SK-N-SH (cell line): ENCODE data around the gene NEK9. TPM values are rescaled to one million over a fixed set of nuclear protein-coding genes. Genes with fewer than 3 reads are reported as not detected.
A peak's percentile ranks its signal among the peaks of the same experiment; 100 is the strongest.

Experiments
- CTCF ChIA-PET: fragments of 300-600, 350-600 bp; formaldehyde crosslinking; extraction: SDS; loops from one replicate; lab custom pipeline; 2021; lab: Yijun Ruan, JAX
- POLR2A ChIA-PET: fragments of 350-600 bp; sonication (Branson Sonifier 250); formaldehyde crosslinking; extraction: SDS; loops from one replicate; lab custom pipeline; 2020; ENCODE audit warnings: antibody characterized with exemption, inconsistent platforms; lab: Yijun Ruan, JAX
- DNase-seq: peaks from one replicate; pipeline ENCODE4 v3.0.0; 2012
- H2AFZ ChIP-seq: fragments of 200-600 bp; sonication (generic); 2 replicates; pipeline ENCODE4 v1.8.1; 2016; ENCODE audit warnings: antibody characterized with exemption, mild to moderate bottlenecking, low read depth
- H3F3A ChIP-seq: fragments of 200-600 bp; sonication (generic); replicated peaks from 2 replicates; pipeline ENCODE3; 2016; ENCODE audit warnings: antibody characterized with exemption, mild to moderate bottlenecking; ENCODE audit not compliant: insufficient read depth
- H3K27ac ChIP-seq, 2 experiments: fragments of 200-500 bp in 1 of 2; fragments of 200-600 bp in 1 of 2; sonication (Bioruptor generic) in 1 of 2; sonication (generic), shearing (Covaris generic) in 1 of 2; 2 replicates each; pipeline versions ENCODE4 v1.5.1 to v1.6.1; 2014 to 2016; ENCODE audit warnings: low read depth in 2 of 2, inconsistent platforms in 1 of 2, low read length in 1 of 2, mild to moderate bottlenecking in 1 of 2, mixed read lengths in 1 of 2
- H3K27me3 ChIP-seq: fragments of 200-600 bp; sonication (generic), shearing (Covaris generic); 2 replicates; pipeline ENCODE4 v1.6.1; 2016; ENCODE audit warnings: mixed run types; ENCODE audit not compliant: insufficient read depth
- H3K36me3 ChIP-seq, 2 experiments: fragments of 200-500 bp in 1 of 2; fragments of 200-600 bp in 1 of 2; sonication (Bioruptor generic) in 1 of 2; sonication (generic) in 1 of 2; replicated peaks in 1 of 2; 2 replicates each; pipeline versions ENCODE3 to v1.5.1; 2014 to 2016; ENCODE audit warnings: low read length in 1 of 2, mild to moderate bottlenecking in 1 of 2; ENCODE audit not compliant: insufficient read depth in 2 of 2, control insufficient read depth in 1 of 2
- H3K4me1 ChIP-seq, 2 experiments: fragments of 200-500 bp in 1 of 2; fragments of 200-600 bp in 1 of 2; sonication (Bioruptor generic) in 1 of 2; sonication (generic), shearing (Covaris generic) in 1 of 2; 2 replicates each; pipeline versions ENCODE4 v1.5.1 to v1.6.1; 2014 to 2016; ENCODE audit warnings: low read depth in 1 of 2, low read length in 1 of 2, mixed run types in 1 of 2; ENCODE audit not compliant: insufficient read depth in 2 of 2, control insufficient read depth in 1 of 2
- H3K4me2 ChIP-seq: fragments of 200-600 bp; sonication (generic), shearing (Covaris generic); 2 replicates; pipeline ENCODE4 v1.6.1; 2017; ENCODE audit warnings: mixed run types
- H3K4me3 ChIP-seq, 2 experiments: fragments of 200-500 bp in 1 of 2; fragments of 200-600 bp in 1 of 2; sonication (Bioruptor generic) in 1 of 2; sonication (generic), shearing (Covaris generic) in 1 of 2; 2 replicates each; pipeline versions ENCODE4 v1.5.1 to v1.8.1; 2014 to 2016; ENCODE audit warnings: low read depth in 2 of 2, inconsistent platforms in 1 of 2, low read length in 1 of 2, mild to moderate bottlenecking in 1 of 2, mixed read lengths in 1 of 2, moderate library complexity in 1 of 2
- H3K79me2 ChIP-seq: fragments of 200-600 bp; sonication (generic); 2 replicates; pipeline ENCODE4 v1.8.1; 2017; ENCODE audit warnings: mild to moderate bottlenecking; ENCODE audit not compliant: insufficient read depth
- H3K9ac ChIP-seq: fragments of 200-600 bp; sonication (generic); 2 replicates; pipeline ENCODE4 v1.6.1; 2017; ENCODE audit warnings: mixed run types
- H3K9me2 ChIP-seq: fragments of 200-600 bp; sonication (generic); 2 replicates; pipeline ENCODE4 v1.6.1; 2017; ENCODE audit warnings: mixed run types
- H3K9me3 ChIP-seq: fragments of 200-600 bp; sonication (generic); 2 replicates; pipeline ENCODE4 v1.6.1; 2017; ENCODE audit warnings: mixed run types, mild to moderate bottlenecking, moderate library complexity
- H4K20me1 ChIP-seq: fragments of 200-600 bp; sonication (generic); 2 replicates; pipeline ENCODE4 v1.6.1; 2017; ENCODE audit warnings: mild to moderate bottlenecking, mixed run types; ENCODE audit not compliant: insufficient read depth
- EZH2phosphoT487 ChIP-seq: fragments of 200-600 bp; sonication (generic); IDR thresholded peaks from 2 replicates; pipeline ENCODE4 v1.6.1; 2017; ENCODE audit warnings: low read depth, mixed run types, mild to moderate bottlenecking, antibody characterized with exemption, moderate library complexity, borderline replicate concordance
- FOSL2 ChIP-seq: IDR thresholded peaks from 2 replicates; pipeline ENCODE4 v1.4.0; 2012; ENCODE audit warnings: low read depth, mild to moderate bottlenecking, moderate library complexity, borderline replicate concordance
- FOXJ3 ChIP-seq: sonication (generic); formaldehyde crosslinking; IDR thresholded peaks from 2 replicates; pipeline ENCODE4 v1.5.1; 2020; ENCODE audit warnings: mild to moderate bottlenecking, missing genetic modification reagents
- JUND ChIP-seq: IDR thresholded peaks from 2 replicates; pipeline ENCODE4 v1.4.0; 2012
- MXI1 ChIP-seq: IDR thresholded peaks from 2 replicates; pipeline ENCODE4 v1.6.1; 2012; ENCODE audit warnings: mild to moderate bottlenecking, low read depth, low read length, improper control_type of control experiment
- NFIC ChIP-seq: IDR thresholded peaks from 2 replicates; pipeline ENCODE4 v1.4.0; 2012; ENCODE audit warnings: borderline replicate concordance
- POLR2AphosphoS5 ChIP-seq: IDR thresholded peaks from 2 replicates; pipeline ENCODE4 v1.6.1; 2012; ENCODE audit warnings: low read depth, low read length
- RAD21 ChIP-seq: IDR thresholded peaks from 2 replicates; pipeline ENCODE4 v1.6.1; 2012; ENCODE audit warnings: mild to moderate bottlenecking, low read length
- SIN3A ChIP-seq: IDR thresholded peaks from 2 replicates; pipeline ENCODE4 v1.6.1; 2012; ENCODE audit warnings: low read depth, mild to moderate bottlenecking, low read length, moderate library complexity, borderline replicate concordance
- TCF12 ChIP-seq: IDR thresholded peaks from 2 replicates; pipeline ENCODE4 v1.4.0; 2012
- WGBS: methylation state at CpG from one replicate; pipeline ENCODE4 v1.1.6; 2017; ENCODE audit warnings: low lambda C conversion rate; 5-methylcytosine and 5-hydroxymethylcytosine counted together
- polyA plus RNA-seq, 3 experiments: library from polyadenylated mRNA; depleted of rRNA; stranded (reverse); fragments of >200 nt; gene quantifications; 2 replicates each; pipeline ENCODE4 v1.2.3, GENCODE V29; 2012
- TF ChIP-seq, protein P1 (sequence below): IDR thresholded peaks from 2 replicates; pipeline ENCODE4 v1.4.0; 2012; ENCODE audit warnings: low read depth, borderline replicate concordance
- TF ChIP-seq, protein P2 (sequence below): fragments of 200-600 bp; sonication (generic); IDR thresholded peaks from 2 replicates; pipeline ENCODE4 v1.6.1; 2017; ENCODE audit warnings: antibody characterized with exemption, mild to moderate bottlenecking, moderate library complexity
- TF ChIP-seq, protein P3 (sequence below): IDR thresholded peaks from 2 replicates; pipeline ENCODE4 v1.4.0; 2012; ENCODE audit warnings: low read depth, borderline replicate concordance
- TF ChIP-seq, protein P4 (sequence below): fragments of 150-350 bp; IDR thresholded peaks from 2 replicates; pipeline ENCODE4 v1.6.1; 2017; ENCODE audit warnings: antibody characterized with exemption, low read length, low read depth, borderline replicate concordance
- TF ChIP-seq, protein P5 (sequence below): fragments of 150-350 bp; IDR thresholded peaks from 2 replicates; pipeline ENCODE4 v1.6.1; 2016; ENCODE audit warnings: mild to moderate bottlenecking, low read depth, low read length

The NEK9 gene
- polyA plus RNA-seq, 1 of the 3 experiments (the other 2 are of a cell fraction): 48.1 TPM

DNA sequence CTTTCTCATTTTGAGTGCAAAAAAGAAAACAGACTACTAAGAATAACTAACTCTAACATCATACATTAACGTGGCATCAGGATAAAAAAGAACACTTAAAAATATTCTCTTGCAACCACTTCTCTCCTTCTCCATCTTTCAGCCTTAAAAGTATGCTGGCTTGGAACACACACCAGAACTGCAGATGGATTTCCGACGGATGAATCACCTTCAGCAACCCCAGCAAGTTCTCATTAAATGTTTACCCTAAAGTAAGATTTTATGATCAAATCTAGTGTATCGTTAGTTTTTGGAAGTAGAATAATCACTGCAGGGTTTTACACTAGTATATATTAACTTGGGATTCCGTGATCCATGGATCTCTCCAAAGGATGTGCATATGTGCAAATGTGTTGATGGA, 1.2 kb downstream of the NEK9 start:
- Histone ChIP-seq H3K27ac (peak overlapping the region; percentile 34 to 77; a peak in 3 of 4 replicates), H3K9me3 (no peaks in the 10 kb centered on the region), H3K27me3 (no peaks in the 10 kb centered on the region), H4K20me1 (no peaks in the 10 kb centered on the region), H3K4me1 (peaks cover 3 to 17% of the 10 kb centered on the region in 2 experiments; a peak in 3 of 4 replicates), H3K9me2 (no peaks in the 10 kb centered on the region), H3K9ac (peak overlapping the region; percentile 93; the same call in 1 of the 2 replicates), H3K79me2 (peaks cover 50% of the 10 kb centered on the region), H3K4me2 (peak overlapping the region; percentile 75), H2AFZ (no peak overlapping the region), H3F3A (peaks cover 37% of the 10 kb centered on the region), H3K4me3 (peak overlapping the region; percentile 70 to 85), H3K36me3 (peaks cover 8 to 11% of the 10 kb centered on the region in 2 experiments)
- peak; percentile 12 for DNase-seq
- TF ChIP-seq FOSL2: peak; percentile 73; the same call in 1 of the 2 replicates
- no peak for TF ChIP-seq FOXJ3 (CRISPR knock-in tag)
- TF ChIP-seq, protein P1, sequence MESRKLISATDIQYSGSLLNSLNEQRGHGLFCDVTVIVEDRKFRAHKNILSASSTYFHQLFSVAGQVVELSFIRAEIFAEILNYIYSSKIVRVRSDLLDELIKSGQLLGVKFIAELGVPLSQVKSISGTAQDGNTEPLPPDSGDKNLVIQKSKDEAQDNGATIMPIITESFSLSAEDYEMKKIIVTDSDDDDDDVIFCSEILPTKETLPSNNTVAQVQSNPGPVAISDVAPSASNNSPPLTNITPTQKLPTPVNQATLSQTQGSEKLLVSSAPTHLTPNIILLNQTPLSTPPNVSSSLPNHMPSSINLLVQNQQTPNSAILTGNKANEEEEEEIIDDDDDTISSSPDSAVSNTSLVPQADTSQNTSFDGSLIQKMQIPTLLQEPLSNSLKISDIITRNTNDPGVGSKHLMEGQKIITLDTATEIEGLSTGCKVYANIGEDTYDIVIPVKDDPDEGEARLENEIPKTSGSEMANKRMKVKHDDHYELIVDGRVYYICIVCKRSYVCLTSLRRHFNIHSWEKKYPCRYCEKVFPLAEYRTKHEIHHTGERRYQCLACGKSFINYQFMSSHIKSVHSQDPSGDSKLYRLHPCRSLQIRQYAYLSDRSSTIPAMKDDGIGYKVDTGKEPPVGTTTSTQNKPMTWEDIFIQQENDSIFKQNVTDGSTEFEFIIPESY: no peak
- TF ChIP-seq, protein P2, sequence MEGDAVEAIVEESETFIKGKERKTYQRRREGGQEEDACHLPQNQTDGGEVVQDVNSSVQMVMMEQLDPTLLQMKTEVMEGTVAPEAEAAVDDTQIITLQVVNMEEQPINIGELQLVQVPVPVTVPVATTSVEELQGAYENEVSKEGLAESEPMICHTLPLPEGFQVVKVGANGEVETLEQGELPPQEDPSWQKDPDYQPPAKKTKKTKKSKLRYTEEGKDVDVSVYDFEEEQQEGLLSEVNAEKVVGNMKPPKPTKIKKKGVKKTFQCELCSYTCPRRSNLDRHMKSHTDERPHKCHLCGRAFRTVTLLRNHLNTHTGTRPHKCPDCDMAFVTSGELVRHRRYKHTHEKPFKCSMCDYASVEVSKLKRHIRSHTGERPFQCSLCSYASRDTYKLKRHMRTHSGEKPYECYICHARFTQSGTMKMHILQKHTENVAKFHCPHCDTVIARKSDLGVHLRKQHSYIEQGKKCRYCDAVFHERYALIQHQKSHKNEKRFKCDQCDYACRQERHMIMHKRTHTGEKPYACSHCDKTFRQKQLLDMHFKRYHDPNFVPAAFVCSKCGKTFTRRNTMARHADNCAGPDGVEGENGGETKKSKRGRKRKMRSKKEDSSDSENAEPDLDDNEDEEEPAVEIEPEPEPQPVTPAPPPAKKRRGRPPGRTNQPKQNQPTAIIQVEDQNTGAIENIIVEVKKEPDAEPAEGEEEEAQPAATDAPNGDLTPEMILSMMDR: no peak
- TF ChIP-seq, protein P3, sequence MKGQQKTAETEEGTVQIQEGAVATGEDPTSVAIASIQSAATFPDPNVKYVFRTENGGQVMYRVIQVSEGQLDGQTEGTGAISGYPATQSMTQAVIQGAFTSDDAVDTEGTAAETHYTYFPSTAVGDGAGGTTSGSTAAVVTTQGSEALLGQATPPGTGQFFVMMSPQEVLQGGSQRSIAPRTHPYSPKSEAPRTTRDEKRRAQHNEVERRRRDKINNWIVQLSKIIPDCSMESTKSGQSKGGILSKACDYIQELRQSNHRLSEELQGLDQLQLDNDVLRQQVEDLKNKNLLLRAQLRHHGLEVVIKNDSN: no peak
- TF ChIP-seq NFIC: 0 out of 2 replicates have a peak, but pooled peaks have one; percentile 7
- peak; percentile 38; the same call in 1 of the 2 replicates for TF ChIP-seq JUND
- TF ChIP-seq, protein P4, sequence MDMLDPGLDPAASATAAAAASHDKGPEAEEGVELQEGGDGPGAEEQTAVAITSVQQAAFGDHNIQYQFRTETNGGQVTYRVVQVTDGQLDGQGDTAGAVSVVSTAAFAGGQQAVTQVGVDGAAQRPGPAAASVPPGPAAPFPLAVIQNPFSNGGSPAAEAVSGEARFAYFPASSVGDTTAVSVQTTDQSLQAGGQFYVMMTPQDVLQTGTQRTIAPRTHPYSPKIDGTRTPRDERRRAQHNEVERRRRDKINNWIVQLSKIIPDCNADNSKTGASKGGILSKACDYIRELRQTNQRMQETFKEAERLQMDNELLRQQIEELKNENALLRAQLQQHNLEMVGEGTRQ: no peak
- TF ChIP-seq POLR2AphosphoS5: 0 out of 2 replicates have a peak, but pooled peaks have one; percentile 19
- 33% methylated on average over 5 of the region's 5 CpGs for WGBS
- CTCF ChIA-PET: interaction anchor here (0.9 to 11.6 kb wide), 9 partner anchors 120 to 363 kb away, joined by 3 to 237 read pairs (median 4); no protein-coding TSS in a partner anchor
- POLR2A ChIA-PET: interaction anchor here (1.2 kb wide), 1 partner anchor 308 kb away, joined by 3 read pairs; no protein-coding TSS in a partner anchor

DNA sequence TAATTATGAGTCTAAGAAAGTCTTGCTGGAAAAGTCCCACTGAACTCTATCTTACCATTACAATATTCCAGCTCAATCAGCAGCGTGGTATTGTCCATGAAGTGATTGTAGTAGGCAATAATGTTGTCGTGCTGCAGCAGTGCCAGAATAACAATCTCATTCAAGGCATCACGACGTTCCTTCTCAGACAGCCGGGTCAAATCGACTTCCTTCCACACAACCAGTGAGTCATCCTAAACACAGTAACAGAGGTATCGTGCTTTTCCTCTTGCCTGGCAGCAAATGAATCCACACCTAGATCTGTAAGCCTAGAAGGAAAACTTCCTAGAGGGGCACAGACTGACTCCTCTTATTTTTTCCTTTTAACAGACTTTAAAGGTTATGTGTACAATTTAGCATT, 2.9 kb downstream of the NEK9 start:
- Histone ChIP-seq H3K27ac (peak overlapping the region; percentile 36 to 77; a peak in 3 of 4 replicates), H4K20me1 (no peaks in the 10 kb centered on the region), H3K4me2 (peak overlapping the region; percentile 37; the same call in 1 of the 2 replicates), H3K9me2 (no peaks in the 10 kb centered on the region), H3K36me3 (peaks cover 20 to 23% of the 10 kb centered on the region in 2 experiments), H2AFZ (peak overlapping the region; percentile 27; the same call in 1 of the 2 replicates), H3K4me1 (peaks cover 3 to 17% of the 10 kb centered on the region in 2 experiments; a peak in 3 of 4 replicates), H3K79me2 (peaks cover 35% of the 10 kb centered on the region), H3K9me3 (no peaks in the 10 kb centered on the region), H3F3A (peaks cover 32% of the 10 kb centered on the region), H3K9ac (no peak overlapping the region), H3K4me3 (no peak overlapping the region), H3K27me3 (no peaks in the 10 kb centered on the region)
- DNase-seq: peak; percentile 12
- POLR2A ChIA-PET: no interaction called here
- WGBS: 21% methylated on average over 7 of the region's 7 CpGs
- CTCF ChIA-PET: interaction anchor here (0.6 to 11.6 kb wide), 5 partner anchors 8 to 178 kb away, joined by 3 to 237 read pairs (median 4); no protein-coding TSS in a partner anchor
- 0 out of 2 replicates have a peak, but pooled peaks have one; percentile 12 for TF ChIP-seq POLR2AphosphoS5
- TF ChIP-seq, protein P1: no peak
- no peak for TF ChIP-seq EZH2phosphoT487
- no peak for TF ChIP-seq SIN3A
- peak; percentile 75 for TF ChIP-seq FOSL2
- TF ChIP-seq, protein P5, sequence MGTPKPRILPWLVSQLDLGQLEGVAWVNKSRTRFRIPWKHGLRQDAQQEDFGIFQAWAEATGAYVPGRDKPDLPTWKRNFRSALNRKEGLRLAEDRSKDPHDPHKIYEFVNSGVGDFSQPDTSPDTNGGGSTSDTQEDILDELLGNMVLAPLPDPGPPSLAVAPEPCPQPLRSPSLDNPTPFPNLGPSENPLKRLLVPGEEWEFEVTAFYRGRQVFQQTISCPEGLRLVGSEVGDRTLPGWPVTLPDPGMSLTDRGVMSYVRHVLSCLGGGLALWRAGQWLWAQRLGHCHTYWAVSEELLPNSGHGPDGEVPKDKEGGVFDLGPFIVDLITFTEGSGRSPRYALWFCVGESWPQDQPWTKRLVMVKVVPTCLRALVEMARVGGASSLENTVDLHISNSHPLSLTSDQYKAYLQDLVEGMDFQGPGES: no peak
- TF ChIP-seq MXI1: no peak
- peak; percentile 71 for TF ChIP-seq JUND
- no peak for TF ChIP-seq RAD21
- TF ChIP-seq TCF12: no peak
